Measurements from ENCODE around the gene GRIK4. TPM values are rescaled to one million over a fixed set of nuclear protein-coding genes. Genes with fewer than 3 reads are reported as not detected.

GRIK4 gene
- total RNA-seq, 1 experiment from 2014 or later = 3.3 TPM

- no peak overlapping the region for H3K27ac Mint-ChIP-seq
- DNase-seq (ENCODE audit: low spot score) (no peak), ATAC-seq (no peak)
- no peak overlapping the region for H3K4me3 Mint-ChIP-seq
- POLR2A ChIA-PET = no interaction called here
- no peaks in the 10 kb centered on the region for H3K9me3 Mint-ChIP-seq
- peaks cover 32% of the 10 kb centered on the region for H3K4me1 Mint-ChIP-seq
- no peak for TF ChIP-seq MYBL2 (CRISPR knock-in tag; IDR thresholded peaks at IDR 0.05)
- TF ChIP-seq JAZF1 (CRISPR knock-in tag; IDR thresholded peaks at IDR 0.05) = no peak
- TF ChIP-seq CREB1 (CRISPR knock-in tag; IDR thresholded peaks at IDR 0.05) = no peak
- no peak for TF ChIP-seq ZNF219 (CRISPR knock-in tag; IDR thresholded peaks at IDR 0.05; ENCODE audit: borderline replicate concordance)
- no peak for TF ChIP-seq TEAD1 (CRISPR knock-in tag; IDR thresholded peaks at IDR 0.05)
- no peak for TF ChIP-seq USF2 (CRISPR knock-in tag; IDR thresholded peaks at IDR 0.05)
- TF ChIP-seq ZBTB43 (CRISPR knock-in tag; IDR thresholded peaks at IDR 0.05) = no peak
- TF ChIP-seq ERG (CRISPR knock-in tag; IDR thresholded peaks at IDR 0.05) = no peak
- H3K36me3 Mint-ChIP-seq = no peaks in the 10 kb centered on the region
- CTCF ChIA-PET = interaction anchor here (1.0 to 2.4 kb wide), 7 partner anchors 17 to 172 kb away, joined by 3 to 9 read pairs (median 6); no protein-coding TSS in a partner anchor
- H3K27me3 Mint-ChIP-seq (ENCODE audit: low read depth) = peaks cover 3% of the 10 kb centered on the region; the same call in 1 of the 2 replicates
These were observed 356.4 kb downstream of the GRIK4 start for GRCh38 chr11:120867988-120868387.

GRCh38 chr11:120869097-120869496, 357.5 kb downstream of the GRIK4 start:
- H3K27ac Mint-ChIP-seq = no peak overlapping the region
- H3K36me3 Mint-ChIP-seq = no peaks in the 10 kb centered on the region
- ATAC-seq (no peak), DNase-seq (ENCODE audit: low spot score) (no peak)
- ChIA-PET POLR2A (interaction anchor here (0.6 kb wide), 1 partner anchor 39 kb away, joined by 3 read pairs; no protein-coding TSS in a partner anchor), CTCF (interaction anchor here (1.2 kb wide), 1 partner anchor 66 kb away, joined by 3 read pairs; no protein-coding TSS in a partner anchor)
- peaks cover 3% of the 10 kb centered on the region; the same call in 1 of the 2 replicates for H3K27me3 Mint-ChIP-seq (ENCODE audit: low read depth)
- peaks cover 37% of the 10 kb centered on the region for H3K4me1 Mint-ChIP-seq
- H3K4me3 Mint-ChIP-seq = no peak overlapping the region
- no peaks in the 10 kb centered on the region for H3K9me3 Mint-ChIP-seq
- TF ChIP-seq PRRX2 (CRISPR knock-in tag; IDR thresholded peaks at IDR 0.05) (no peak), FOXP4 (CRISPR knock-in tag; IDR thresholded peaks at IDR 0.05) (no peak), NR3C1 (CRISPR knock-in tag; conservative IDR thresholded peaks at IDR 0.05; ENCODE audit: low read depth) (no peak), E2F5 (CRISPR knock-in tag; IDR thresholded peaks at IDR 0.05) (no peak), JUN (CRISPR knock-in tag; IDR thresholded peaks at IDR 0.05) (no peak), ZNF512 (CRISPR knock-in tag; IDR thresholded peaks at IDR 0.05; ENCODE audit: borderline replicate concordance) (no peak), ZNF425 (CRISPR knock-in tag; conservative IDR thresholded peaks at IDR 0.05) (no peak), USF1 (CRISPR knock-in tag; IDR thresholded peaks at IDR 0.05) (no peak), OVOL2 (CRISPR knock-in tag; IDR thresholded peaks at IDR 0.05; ENCODE audit: borderline replicate concordance) (no peak), TEAD4 (CRISPR knock-in tag; IDR thresholded peaks at IDR 0.05) (no peak), AR (CRISPR knock-in tag; IDR thresholded peaks at IDR 0.05) (no peak), USF2 (CRISPR knock-in tag; IDR thresholded peaks at IDR 0.05) (no peak), JAZF1 (CRISPR knock-in tag; IDR thresholded peaks at IDR 0.05) (no peak)

Data from WTC11 (cell line).